Fibroblast of lung (primary cell): ENCODE data around the gene BAMBI.

Source experiments
- EZH2 ChIP-seq: IDR thresholded peaks from 2 replicates; pipeline ENCODE4 v1.5.1; 2012; ENCODE audit warnings: low read length, control low read depth, mild to moderate bottlenecking; ENCODE audit errors: missing control alignments
- TF ChIP-seq, protein P1 (sequence below), 2 donors: IDR thresholded peaks in 1 of 2; conservative IDR thresholded peaks in 1 of 2; 1 replicate in 1 of 2; 2 replicates in 1 of 2; pipeline ENCODE4 v1.5.1; 2011 to 2012; ENCODE audit warnings: low read length in 2 of 2, control low read depth in 1 of 2, inconsistent platforms in 1 of 2, low read depth in 1 of 2, mild to moderate bottlenecking in 1 of 2

DNA sequence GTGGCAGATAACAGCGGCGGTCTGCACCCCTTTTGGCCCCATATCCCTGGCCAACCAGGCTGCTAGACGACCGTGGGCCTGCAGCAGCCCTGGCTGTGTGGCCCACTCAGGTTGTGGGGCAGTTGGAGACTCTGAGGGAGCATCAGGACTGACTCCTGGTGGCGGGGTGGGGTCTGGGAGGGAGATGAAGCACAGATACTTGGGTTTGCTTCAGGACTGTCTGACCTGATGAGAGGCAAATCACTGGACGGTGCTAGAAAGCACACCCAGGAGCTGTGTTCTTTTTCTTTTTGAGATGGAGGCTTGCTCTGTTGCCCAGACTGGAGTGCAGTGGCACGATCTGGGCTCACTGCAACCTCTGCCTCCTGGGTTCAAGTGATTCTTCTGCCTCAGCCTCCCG lies 28.2 kb downstream of the BAMBI start:
- TF ChIP-seq, protein P1, sequence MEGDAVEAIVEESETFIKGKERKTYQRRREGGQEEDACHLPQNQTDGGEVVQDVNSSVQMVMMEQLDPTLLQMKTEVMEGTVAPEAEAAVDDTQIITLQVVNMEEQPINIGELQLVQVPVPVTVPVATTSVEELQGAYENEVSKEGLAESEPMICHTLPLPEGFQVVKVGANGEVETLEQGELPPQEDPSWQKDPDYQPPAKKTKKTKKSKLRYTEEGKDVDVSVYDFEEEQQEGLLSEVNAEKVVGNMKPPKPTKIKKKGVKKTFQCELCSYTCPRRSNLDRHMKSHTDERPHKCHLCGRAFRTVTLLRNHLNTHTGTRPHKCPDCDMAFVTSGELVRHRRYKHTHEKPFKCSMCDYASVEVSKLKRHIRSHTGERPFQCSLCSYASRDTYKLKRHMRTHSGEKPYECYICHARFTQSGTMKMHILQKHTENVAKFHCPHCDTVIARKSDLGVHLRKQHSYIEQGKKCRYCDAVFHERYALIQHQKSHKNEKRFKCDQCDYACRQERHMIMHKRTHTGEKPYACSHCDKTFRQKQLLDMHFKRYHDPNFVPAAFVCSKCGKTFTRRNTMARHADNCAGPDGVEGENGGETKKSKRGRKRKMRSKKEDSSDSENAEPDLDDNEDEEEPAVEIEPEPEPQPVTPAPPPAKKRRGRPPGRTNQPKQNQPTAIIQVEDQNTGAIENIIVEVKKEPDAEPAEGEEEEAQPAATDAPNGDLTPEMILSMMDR (conservative IDR thresholded peaks at IDR 0.05 in 1 of 2, IDR thresholded peaks at IDR 0.05 in 1 of 2; ENCODE audit: low read depth in 1 of 2, low read length in 2 of 2): no peak
- TF ChIP-seq EZH2: no peak
